ENCODE measurements around the gene TXNDC15. TPM values are rescaled to one million over a fixed set of nuclear protein-coding genes. Genes with fewer than 3 reads are reported as not detected.
A peak's percentile ranks its signal among the peaks of the same experiment; 100 is the strongest.

TXNDC15 gene
- total RNA-seq, 2 donors from 2014 or later: 91.2 to 181 TPM

DNA sequence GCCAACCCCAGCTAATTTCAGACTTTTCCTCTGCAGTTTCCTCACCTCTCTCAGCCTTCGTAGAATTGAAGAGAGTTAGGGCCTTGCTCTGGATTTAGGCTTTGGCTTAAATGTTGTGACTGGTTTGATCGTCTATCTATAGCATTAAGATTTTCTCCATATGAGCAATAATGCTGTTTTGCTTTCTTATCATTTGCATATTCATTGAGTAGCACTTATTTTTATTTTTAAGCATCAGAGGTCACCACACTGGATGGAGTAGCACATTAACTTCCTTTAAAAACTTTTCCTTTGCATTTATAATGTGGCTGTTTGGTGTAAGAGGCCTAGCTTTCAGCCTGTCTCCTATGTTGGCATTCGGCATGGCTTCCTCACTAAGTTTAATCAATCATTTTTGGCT, 18.1 kb downstream of the TXNDC15 start:
- ATAC-seq (ENCODE audit: insufficient number of reproducible peaks, low FRiP score, low read depth): no peak
- Histone ChIP-seq H3K4me1 (ENCODE audit: control insufficient read depth in 1 of 2, low read depth in 2 of 2) (no peaks in the 10 kb centered on the region), H3K36me3 (peaks cover 22% of the 10 kb centered on the region)

DNA sequence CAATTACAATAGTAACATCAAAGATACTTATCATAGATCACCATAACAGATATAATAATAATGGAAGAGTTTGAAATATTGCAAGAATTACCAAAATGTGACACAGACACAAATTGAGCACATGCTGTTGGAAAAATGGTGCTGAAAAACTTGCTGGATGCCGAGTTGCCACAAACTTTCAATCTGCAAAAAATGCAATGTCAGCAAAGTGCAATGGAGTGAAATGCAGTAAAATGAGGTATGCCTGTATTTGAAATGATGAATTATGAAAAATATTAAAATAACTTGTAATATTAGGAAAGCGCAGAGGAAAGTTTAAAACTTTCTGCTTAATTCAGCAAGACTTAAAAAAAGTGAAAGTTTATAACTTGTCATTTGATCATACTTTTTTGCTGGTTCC, 18.8 kb downstream of the TXNDC15 start:
- Histone ChIP-seq H3K9me3 (no peaks in the 10 kb centered on the region), H3K4me3 (no peak overlapping the region), H3K36me3 (peaks cover 22% of the 10 kb centered on the region), H3K4me1 (ENCODE audit: control insufficient read depth in 1 of 2, low read depth in 2 of 2) (no peaks in the 10 kb centered on the region), H3K27ac (no peak overlapping the region), H3K27me3 (replicated peaks; ENCODE audit: insufficient read depth) (no peaks in the 10 kb centered on the region)
- ATAC-seq (ENCODE audit: insufficient number of reproducible peaks, low FRiP score, low read depth): no peak
- TF ChIP-seq, protein P1, sequence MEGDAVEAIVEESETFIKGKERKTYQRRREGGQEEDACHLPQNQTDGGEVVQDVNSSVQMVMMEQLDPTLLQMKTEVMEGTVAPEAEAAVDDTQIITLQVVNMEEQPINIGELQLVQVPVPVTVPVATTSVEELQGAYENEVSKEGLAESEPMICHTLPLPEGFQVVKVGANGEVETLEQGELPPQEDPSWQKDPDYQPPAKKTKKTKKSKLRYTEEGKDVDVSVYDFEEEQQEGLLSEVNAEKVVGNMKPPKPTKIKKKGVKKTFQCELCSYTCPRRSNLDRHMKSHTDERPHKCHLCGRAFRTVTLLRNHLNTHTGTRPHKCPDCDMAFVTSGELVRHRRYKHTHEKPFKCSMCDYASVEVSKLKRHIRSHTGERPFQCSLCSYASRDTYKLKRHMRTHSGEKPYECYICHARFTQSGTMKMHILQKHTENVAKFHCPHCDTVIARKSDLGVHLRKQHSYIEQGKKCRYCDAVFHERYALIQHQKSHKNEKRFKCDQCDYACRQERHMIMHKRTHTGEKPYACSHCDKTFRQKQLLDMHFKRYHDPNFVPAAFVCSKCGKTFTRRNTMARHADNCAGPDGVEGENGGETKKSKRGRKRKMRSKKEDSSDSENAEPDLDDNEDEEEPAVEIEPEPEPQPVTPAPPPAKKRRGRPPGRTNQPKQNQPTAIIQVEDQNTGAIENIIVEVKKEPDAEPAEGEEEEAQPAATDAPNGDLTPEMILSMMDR (IDR thresholded peaks at IDR 0.05): no peak
- no peak for DNase-seq (ENCODE audit: low spot score)

More for the DNA sequence above, 18.1 kb downstream of the TXNDC15 start:
- H3K9me3 ChIP-seq: no peaks in the 10 kb centered on the region
- no peaks in the 10 kb centered on the region for H3K27me3 ChIP-seq (replicated peaks; ENCODE audit: insufficient read depth)
- H3K27ac ChIP-seq: no peak overlapping the region
- no peak for DNase-seq (ENCODE audit: low spot score)
- H3K4me3 ChIP-seq: no peak overlapping the region
- TF ChIP-seq, protein P1 (IDR thresholded peaks at IDR 0.05): no peak

DNA sequence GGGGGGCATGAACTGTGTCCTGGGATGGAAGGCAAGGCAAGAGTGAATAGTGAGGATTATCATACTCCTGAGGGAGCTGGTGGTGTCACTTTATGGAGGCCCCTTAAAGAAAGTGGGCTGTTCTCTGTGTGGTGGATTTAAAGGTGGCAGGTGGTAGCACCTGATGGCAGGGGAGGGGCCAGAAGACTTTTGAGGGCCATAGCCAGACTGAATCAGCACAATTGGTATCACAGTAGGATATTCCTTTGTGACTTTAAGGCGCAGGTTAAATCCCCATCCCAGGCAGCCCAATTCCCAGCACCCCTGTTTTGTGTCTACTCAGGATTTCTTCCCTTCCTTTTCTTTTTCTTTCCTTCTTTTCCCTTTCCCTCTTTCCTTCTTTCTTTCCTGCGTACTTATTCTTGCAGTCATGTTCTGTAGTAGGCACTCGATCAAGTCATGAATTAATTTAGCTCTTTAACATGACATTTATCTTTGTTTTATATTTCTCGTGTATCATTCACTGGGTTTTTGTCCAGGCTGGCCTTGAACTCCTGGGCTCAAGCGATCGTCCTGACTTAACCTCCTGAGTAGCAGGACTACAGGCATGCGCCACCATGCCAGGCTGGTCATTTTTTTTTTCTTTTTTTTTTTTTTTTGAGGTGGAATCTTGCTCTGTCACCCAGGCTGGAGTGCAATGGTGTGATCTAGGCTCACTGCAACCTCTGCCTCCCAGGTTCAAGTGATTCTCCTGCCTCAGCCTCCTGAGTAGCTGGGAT, 19.8 kb downstream of the TXNDC15 start:
- TF ChIP-seq, protein P1 (IDR thresholded peaks at IDR 0.05): no peak
- ATAC-seq (ENCODE audit: insufficient number of reproducible peaks, low FRiP score, low read depth) (no peak), DNase-seq (ENCODE audit: low spot score) (no peak)
- H3K27ac ChIP-seq: no peak overlapping the region
- no peak overlapping the region for H3K4me3 ChIP-seq
- no peaks in the 10 kb centered on the region for H3K4me1 ChIP-seq (ENCODE audit: control insufficient read depth in 1 of 2, low read depth in 2 of 2)
- no peaks in the 10 kb centered on the region for H3K27me3 ChIP-seq (replicated peaks; ENCODE audit: insufficient read depth)
- H3K36me3 ChIP-seq: peaks cover 15% of the 10 kb centered on the region
- no peaks in the 10 kb centered on the region for H3K9me3 ChIP-seq

DNA sequence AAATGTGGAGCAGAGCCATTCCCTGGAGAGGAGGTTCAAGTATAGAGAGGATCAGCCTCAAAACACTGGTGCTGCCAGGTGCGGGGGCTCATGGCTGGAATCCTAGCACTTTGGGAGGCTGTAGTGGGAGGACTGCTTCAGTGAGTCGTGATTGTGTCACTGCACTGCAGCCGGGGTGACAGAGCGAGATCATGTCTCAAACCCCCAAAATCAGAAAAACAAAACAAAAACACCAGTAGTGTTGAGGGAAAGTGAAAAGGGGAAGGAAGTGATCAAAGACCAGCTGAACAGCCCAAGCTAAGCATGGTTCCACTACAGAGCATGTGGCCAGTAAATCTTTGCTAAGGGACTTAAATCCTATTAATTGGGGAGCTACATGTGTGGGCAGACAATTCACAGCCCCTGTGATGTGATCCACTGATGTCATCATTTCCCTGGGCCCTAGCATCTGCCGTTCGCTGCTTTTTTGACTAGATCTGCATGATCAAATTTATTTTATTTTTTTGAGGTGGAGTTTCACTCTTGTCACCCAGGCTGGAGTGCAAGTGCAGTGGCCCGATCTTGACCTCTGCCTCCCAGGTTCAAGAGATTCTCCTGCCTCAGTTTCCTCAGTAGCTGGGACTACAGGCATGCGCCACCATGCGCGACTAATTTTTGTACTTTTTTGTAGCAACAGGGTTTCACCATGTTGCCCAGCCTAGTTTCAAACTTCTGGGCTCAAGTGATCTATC, 28.1 kb downstream of the TXNDC15 start:
- H3K9me3 ChIP-seq: no peaks in the 10 kb centered on the region
- ATAC-seq (ENCODE audit: insufficient number of reproducible peaks, low FRiP score, low read depth) (no peak), DNase-seq (ENCODE audit: low spot score) (no peak)
- H3K4me3 ChIP-seq: no peak overlapping the region
- H3K27ac ChIP-seq: no peak overlapping the region
- H3K36me3 ChIP-seq: no peaks in the 10 kb centered on the region
- TF ChIP-seq, protein P1 (IDR thresholded peaks at IDR 0.05): no peak
- H3K4me1 ChIP-seq (ENCODE audit: control insufficient read depth in 1 of 2, low read depth in 2 of 2): no peaks in the 10 kb centered on the region
- H3K27me3 ChIP-seq (replicated peaks; ENCODE audit: insufficient read depth): no peaks in the 10 kb centered on the region

DNA sequence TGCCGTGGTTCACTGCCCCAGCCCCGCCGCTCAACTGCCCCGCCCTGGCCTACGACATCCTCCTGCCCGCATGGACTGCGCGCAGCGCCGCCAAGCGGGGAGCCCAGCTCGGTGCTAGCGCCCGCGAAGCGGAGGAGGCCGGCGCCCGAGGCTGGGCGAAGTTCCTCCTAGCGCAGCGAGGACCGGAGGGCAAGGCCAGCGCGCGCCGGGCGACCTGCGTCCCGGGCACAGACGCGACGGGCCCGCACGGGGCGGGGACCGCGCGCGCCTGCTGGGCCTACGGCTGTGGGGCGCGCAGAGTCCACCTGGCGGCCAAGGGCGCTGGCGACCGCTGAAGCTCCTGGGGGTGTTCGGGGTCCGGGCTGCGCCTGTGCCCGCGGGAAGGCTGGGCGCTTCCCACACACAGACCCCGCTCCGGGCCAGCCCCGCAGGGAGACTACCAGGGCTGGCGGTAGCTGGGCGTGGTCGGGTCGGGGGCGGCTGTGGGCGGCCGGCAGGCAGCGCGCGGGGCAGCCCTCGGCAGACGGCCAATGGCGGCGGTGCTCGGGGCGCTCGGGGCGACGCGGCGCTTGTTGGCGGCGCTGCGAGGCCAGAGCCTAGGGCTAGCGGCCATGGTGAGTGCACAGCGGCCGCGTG, 30.6 kb downstream of the TXNDC15 start, which contains the start of gene PCBD2:
PCBD2 (plus strand) TSS at position 522 of the 636 bp plus-strand sequence; CDS start at position 531, 9 bp downstream.
- peak within 1 kb of the TSS; percentile 89 for H3K4me3 ChIP-seq
- no peaks in the 10 kb centered on the region for H3K4me1 ChIP-seq (ENCODE audit: control insufficient read depth in 1 of 2, low read depth in 2 of 2)
- peak within 1 kb of the TSS; percentile 96 to 98 for H3K27ac ChIP-seq
- TF ChIP-seq, protein P1 (IDR thresholded peaks at IDR 0.05): peak; percentile 80
- ATAC-seq (ENCODE audit: insufficient number of reproducible peaks, low FRiP score, low read depth) (peak; percentile 95), DNase-seq (ENCODE audit: low spot score) (peak; percentile 58)
- H3K27me3 ChIP-seq (replicated peaks; ENCODE audit: insufficient read depth): no peaks in the 10 kb centered on the region
- H3K36me3 ChIP-seq: no peaks in the 10 kb centered on the region
- no peaks in the 10 kb centered on the region for H3K9me3 ChIP-seq
